Measurements from ENCODE around the gene PAXX.

The PAXX gene

DNA sequence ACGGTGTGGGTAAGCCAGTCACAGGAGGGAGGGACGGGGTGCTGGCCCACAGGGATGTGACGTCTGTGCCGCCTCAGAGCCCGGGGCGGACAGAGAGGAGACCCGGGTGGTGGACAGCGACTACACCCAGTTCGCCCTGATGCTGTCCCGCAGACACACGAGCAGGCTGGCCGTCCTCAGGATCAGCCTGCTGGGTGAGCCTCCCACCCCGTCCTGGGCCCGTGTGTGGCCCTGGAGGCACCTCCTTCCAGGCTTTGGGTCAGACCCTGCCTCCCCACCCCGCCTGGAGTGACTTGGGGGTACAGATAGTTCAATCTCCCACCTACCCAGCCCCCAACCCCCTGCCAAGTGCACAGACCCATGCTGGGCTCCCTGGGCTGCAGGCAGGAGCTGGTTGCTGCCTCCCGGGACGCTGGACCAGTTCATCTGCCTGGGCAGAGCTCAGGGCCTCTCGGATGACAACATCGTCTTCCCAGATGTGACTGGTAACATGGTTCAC, 38.4 kb upstream of the PAXX start:
- DNase-seq = no peak

DNA sequence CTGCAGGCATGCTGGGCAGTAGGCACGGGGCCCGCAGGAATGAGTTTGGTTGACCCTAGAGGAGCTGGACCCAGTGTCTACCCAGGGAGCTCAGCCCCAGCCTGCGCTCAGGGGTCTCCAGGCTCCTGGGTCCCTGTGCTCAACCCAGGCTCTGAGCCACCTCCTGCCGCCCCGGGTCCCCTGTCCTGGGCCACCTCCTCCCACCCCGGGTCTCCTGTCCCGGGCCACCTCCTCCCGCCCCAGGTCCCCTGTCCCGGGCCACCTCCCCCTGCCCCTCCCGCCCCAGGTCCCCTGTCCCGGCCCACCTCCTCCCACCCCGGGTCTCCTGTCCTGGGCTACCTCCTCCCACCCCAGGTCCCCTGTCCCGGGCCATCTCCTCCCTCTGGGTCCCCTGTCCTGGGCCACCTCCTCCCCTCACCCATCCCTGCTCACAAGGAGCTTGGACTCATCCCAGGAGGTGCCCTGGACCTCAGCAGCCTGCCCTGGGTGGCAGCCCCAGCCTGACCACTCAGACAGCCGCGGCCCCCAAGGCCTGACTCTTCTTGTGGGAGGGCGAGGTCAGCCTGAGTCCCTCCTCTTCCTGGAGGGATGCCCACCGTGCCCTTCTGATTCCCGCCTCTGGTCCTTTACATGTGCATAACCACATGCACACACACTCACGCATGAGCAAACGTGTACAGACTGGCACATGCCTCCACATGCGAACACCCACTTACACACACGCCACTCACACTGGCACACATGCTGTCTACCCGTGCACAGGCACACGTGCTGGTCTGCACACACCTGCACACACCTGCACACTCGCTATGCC, 37.7 kb upstream of the PAXX start:
- no peak for DNase-seq

DNA sequence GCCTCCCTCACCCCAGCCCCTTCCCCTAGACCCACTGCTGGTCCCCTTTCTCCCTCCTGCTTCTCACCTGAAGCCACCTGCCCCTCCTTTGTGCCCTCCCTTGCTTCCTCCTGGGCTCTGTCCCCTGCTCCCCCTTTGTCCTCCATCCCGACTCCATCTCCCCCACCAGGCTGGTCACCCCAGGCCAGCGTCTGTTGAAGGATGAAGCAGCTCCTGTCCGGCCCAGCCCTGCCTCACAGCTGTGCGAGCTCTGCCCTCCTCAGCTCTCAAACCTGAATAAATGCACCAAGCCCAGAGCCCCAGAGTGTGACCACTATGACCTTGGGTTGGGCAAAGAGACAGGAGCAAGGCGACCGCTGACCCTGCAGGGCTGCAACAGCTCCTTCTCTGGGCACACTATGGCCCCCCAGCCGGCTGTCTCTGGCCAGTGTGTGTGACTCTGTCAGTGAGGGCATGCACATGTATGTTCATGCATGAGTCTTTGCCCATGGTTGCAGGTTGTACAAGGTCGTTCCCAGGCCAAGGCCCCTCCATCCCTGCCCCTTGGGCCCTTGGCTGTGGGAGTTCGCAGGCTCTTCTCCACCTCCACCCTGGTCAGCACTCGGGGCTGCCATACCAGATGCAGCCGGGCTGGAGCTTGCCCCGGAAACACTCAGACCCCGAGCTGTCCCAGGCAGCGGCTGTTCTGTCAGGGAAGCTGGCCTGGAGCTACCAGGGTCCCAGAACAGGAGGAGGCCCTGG, 36.9 kb upstream of the PAXX start:
- DNase-seq = no peak

DNA sequence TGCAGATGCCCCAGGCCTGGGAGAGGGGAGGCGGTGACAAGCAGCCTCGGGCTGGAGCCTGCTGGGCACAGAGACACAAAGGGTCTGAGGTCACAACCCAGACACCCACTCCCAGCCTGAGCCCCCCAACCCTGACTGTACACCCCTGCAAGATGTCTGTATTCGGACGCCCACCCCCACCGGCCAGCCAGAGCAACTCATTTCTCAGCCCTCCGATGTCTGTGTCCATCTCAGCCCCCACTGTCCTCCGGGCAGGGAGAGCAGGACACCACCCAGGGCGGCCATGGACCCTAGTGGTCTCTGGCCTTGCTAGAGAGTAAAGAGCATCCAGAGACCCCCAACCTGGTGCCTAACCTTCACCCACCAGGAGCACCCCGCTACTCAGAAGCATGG, 36.3 kb upstream of the PAXX start:
- no peak for DNase-seq

DNA sequence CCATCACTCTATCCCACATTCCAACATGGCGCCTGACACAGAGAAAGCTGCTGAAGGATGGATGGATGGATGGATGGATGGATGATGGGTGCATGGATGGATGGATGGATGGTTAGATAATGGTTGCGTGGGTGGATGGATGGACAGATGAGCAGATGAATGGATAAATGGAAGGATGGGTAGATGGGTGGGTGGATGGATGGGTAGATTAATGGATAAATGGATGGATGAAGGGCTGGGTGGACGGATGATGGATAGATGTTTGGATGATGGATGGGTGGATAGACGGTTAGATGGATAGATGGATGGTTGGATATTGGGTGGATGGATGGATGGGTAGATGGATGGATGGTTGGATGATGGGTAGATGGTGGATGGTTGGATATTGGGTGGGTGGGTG, 35.6 kb upstream of the PAXX start:
- no peak for DNase-seq

DNA sequence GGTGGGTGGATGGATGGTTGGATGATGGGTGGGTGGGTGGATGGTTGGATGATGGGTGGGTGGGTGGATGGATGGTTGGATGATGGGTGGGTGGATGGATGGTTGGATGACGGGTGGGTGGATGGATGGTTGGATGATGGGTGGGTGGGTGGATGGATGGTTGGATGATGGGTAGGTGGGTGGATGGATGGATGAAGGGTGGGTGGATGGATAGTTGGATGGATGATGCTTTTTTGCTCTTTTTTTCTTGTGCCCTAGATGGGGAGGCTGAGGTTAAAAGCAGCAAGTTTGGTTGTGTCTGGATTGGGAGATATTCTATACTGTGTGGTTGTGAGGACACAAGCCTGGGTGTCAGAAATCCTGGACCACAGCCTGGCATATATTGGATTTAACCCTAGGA, 34.8 kb upstream of the PAXX start:
- no peak for DNase-seq

DNA sequence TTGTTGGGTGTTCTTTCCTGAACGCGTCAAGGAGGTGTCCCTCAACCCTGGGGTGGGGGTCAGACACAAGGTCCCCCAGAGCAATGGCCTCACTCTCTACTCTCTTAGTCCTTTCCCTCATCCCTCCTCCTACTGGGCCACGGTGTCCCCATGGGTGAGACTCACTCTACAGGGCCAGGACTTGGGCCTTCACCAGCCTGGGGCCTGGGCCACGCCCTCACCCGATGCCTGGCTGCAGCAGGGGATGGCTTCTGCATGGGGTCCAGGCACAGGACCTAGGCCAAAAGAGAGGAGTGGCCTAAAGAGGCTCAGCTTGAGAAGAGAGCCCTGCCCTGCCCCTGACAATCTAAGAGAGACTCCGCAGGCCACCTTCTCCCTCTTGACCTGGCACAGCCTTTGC, 34.3 kb upstream of the PAXX start:
- DNase-seq = no peak

DNA sequence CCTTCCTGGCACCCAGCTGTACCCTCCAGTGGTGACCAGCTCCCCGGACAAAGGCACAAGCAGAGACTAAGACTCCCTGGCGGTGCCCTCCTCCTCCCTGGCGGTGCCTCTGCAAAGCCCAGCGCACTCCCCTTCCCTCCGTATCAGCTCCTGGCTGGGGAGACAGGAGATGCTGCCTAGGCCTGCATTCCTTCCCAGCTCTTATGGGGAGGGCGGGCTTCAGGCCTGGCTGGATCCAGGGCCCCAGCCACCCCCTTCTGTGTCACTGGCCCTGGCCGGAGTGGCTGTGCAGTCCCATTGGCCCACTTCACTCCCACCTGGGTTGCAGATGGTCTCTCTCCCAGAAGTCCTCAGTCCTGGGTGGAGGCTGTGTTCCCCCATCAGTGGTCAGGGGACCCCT, 33.7 kb upstream of the PAXX start:
- no peak for DNase-seq

DNA sequence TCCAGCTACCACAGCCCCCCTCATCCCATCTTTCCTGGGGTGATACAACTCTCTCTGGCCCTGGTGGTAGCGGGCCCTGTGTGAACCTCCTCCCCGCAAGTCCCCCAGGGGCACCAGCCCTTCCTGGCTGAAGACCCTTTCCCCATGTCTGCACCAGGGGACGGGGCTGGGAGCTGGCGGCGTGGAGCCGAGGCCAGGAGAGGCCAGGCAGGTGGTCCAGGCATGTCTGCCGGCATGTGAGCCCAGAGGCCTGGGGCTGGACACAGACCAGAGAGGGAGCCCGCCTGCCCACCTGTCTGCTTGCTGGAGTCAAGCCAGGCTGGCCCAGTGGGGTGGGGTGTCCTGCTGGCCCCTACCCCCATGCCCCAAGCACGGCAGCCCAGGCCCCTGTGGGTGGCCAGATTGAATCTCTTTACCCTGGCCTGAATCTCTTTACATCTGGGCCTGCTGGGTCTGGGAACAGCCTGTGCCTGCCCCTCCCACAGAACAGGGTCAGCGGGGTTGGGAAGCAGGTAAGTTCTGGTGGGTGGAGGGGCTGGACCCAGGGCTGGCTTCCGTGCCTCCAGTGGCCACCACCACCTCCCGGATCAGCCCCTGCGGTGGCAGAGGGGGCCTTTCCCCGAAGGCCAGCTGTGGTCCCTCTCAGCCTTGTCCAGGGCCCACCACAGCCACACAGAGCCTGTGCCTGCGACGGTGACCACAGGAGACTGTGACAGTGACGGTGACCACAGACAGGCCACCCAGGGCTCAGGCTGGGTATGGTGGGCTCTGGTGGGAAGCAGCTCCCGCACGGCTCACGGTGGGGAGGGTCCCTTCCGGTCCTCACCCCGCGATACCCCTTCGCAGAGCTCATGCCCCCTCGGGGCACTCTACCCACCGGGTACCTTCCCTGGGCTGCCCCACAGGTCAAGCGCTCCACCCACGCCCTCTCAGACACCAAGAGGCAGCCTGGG, 33.0 kb upstream of the PAXX start:
- no peak for DNase-seq

DNA sequence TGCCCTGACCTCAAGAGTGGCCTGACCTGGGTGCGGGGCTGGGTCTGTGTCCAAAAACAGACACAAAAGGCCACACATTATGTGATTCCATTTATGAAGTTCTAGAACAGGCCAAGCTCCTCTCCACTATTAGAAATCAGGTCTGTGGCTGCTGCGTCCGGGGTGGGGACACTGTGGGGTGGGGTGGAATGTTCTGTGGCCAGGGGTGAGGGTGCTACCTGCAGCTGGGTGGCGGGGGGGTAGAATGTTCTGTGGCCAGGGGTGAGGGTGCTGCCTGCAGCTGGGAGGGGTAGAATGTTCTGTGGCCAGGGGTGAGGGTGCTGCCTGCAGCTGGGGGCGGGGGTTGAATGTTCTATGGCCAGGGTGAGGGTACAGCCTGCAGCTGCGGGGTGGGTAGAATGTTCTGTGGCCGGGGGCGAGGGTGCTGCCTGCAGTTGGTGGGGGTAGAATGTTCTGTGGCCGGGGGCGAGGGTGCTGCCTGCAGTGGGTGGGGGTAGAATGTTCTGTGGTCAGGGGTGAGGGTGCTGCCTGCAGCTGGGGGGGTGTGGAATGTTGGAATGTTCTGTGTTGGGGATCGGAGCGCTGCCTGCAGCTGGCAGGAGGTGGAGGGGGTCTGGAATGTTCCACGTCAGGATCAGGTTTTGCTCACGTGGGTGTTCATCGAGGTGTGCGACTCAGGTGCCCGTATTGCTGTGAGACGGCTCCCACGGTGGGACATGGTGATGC, 31.8 kb upstream of the PAXX start:
- DNase-seq = no peak

DNA sequence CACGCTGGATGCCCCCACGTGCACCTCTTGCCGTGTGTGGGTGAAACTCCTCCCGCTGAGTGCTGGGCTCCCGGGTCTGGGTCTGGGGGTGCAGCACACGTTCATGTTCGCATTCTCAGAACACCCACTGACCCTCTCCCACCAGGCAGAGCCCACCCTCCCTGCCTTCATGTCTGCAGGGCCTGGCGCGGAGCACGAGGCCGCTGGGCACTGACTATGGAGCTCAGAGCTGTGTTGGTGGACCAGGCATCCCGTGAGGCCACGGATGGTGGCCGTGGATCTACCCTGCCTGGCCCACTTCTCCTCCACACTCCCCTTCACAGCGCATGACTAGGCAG, 31.3 kb upstream of the PAXX start:
- DNase-seq = no peak

DNA sequence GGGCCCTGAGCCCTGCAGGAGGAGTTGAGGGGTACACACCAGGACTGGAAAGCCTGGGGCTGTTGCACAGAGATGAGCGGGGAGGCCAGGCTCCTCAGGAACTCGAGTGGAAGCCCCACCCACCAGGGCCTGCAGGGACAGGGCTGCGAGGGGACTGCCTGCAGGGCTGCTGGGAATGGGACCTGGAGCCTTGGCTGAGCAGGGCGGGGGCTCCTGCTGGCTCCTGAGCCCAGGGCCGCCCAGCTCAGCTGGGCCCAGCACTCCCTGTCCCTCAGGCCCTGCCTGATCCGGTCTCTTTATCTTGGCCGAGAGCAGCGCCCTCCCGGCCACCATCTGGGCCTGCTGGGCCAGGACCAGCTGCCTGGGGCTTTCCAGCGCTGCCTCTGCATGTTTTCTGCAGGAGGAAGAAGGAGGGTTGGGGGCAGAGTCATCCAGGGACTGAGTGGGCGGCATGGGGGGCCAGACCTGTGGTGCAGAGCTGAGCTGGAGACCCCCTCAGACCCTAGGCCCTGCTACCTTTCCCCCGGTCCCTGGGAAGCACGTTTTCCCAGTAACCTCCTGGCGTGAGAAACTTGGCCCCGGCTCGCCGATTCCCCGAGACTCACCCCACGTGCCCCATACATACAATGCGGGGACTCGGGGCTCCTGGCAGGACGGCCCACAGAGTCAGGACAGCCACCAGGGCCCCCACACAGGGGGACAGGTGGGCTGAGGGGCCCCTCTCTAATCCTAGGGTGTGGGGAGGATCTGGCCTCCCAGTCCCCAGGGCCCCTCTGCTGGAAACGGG, 30.8 kb upstream of the PAXX start:
- no peak for DNase-seq

DNA sequence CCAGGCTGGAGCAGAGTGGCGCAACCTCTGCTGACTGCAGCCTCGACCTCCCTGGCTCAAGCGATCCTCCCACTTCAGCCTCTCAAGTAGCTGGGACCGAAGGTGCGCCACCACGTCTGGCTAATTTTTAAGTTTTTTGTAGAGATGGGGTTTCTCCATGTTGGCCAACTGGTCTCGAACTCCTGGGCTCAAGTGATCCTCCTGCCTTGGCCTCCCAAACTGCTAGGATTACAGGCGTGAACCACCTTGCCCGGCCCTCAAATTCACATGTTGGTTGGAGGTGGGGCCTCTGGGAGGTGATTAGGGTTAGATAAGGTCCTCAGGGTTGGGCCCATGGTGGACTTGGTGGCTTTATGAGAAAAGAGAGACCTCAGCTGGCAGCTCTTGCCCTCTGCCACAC, 30.1 kb upstream of the PAXX start:
- DNase-seq = no peak

DNA sequence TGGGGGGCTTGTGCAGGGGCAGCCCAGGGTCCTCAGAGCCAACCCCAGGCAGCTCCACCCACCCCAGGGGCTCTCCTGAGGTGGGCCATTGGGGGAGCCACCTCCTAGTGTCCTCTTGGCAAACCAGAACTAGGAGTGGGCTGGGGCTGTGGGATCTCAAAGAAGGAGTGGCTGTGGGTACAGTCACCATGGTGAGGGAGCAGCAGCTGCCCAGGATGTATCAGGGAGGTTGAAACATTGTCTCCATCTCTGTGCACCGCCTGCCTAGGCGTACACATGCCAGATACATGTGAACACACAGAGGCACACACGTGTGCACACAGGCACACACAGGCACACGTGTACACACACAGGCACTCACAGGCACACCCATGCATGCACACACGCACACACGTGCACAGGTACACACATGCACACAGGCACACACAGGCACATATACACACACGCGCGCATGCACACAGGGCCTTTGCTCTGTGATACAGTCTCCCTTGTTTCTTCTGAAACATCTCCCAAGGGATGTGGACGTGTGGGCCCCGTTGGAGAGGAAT, 29.4 kb upstream of the PAXX start:
- DNase-seq = no peak

DNA sequence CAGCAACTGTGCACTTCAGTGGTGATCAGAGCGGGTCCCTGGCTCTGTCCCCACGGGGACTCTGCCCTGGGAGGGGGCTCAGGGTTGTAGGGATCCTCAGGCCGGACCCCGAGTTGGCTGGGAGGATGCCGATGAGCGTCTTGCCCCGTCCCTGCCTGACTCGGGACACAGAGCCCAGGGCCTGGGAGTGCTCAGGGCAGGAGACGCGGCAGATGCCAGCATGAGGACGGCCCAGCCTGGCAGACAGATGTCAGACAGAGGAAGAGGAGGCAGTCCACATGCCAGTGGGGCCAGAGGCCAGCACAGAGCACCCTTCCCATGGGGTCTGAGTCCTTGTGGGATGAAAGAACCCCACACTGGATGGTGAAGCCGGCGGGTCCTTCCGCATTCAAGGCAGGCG, 28.9 kb upstream of the PAXX start:
- DNase-seq = no peak

DNA sequence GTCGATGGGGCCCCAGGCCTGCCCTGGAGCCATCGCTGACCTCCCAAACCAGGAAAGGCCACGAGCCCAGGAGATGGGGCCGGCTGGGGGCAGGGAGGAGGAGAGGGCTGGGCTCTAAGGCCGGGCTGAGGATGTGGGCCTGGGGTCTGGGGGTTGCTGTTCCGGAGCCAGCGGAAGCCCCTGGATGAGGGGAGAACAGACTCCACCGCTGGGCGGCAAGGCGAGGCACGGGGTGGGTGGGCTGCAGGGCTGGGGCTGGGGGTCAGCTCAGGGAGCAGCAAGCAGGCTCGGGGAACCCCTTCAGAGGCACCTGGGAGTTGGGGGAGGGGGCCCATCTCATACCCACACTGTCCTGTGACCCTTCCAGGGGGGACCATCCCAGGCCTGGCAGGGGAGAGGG, 28.5 kb upstream of the PAXX start:
- no peak for DNase-seq

DNA sequence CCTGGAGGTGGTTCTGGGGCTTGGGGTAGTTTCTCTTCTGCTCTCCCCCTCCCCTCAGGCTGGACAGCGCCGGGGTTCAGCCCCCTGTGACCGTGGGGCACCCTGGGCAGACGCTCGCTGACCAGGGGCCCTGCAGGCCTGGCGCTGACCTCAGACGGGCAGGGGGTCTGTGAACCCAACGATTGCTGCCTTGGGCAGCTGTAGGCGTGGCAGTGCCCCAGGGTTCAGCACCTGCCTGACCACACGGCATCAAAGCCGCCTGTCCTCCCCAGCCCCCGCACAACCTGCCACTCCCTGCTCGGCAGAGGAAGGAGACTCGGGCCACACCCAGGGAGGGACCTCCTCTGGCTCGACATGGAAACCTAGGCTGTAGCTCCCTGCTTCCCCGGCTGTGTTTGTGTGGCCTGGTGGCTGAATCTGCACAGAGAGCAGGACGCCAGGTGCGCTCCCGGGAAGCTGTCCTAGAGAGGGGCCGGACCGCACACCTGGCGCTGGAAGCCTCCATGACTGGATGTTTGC, 28.0 kb upstream of the PAXX start:
- DNase-seq = no peak

DNA sequence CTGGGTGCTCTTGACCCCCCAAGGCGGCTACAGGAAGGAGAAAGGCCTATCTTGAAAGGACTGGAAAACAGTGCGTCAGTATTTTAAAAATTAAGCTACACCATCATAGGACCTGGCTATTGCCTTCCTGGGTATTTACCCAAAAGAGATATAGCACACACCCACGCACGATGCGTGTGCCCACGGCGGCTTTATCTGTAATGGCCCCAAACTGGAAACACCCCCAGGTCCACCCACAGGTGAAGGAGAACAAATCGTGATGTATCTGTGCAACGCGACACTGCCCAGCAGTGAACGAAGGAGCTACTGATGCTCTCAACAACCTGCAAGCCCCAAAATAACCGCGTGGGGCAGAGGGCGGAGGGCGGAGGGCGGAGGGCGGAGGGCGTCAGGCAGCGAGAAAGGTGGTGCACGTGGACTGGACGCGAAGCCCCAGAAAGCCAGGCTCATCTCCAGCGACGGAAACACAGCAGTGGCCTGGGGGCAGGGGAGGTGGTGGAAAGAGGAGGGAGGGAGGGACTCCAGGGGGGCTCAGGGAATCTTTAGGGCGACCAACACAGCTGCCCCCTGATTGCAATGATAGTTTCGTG, 27.3 kb upstream of the PAXX start:
- DNase-seq = no peak

DNA sequence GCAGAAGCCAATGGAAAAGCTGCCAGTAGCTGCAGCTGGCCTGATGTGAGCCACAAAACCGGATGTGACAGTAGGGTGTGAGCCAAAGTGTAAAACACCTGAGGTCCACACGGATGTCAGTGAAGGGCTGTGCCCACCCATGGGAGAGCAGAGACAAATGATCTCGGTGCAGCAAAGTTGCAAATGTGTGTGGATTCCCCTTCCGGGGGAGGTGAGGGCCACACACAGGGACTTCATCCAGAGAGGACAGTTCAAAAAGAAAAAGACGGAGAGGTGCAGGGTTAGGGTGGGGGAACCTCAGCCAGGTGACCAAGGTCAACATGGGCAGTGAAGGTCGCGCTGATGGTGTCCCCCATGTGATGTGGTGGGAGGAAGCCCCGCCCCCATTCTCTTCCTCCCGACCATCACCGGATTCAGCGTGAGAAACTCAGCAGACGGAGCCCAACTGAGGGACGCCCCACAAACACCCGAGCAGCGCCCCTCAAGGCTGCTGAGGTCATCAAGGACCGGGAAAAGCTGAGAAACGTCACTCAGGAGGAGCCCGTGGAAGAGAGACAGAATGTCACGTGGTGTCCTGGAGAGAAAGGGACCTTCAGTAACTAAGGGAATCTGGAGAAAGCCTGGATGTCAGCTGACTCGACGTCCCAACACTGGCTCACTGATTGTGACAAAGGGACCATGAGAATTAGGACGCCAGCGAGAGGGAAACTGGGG, 26.3 kb upstream of the PAXX start:
- DNase-seq = no peak
